ENCODE measurements around the gene TPP2. TPM values are rescaled to one million over a fixed set of nuclear protein-coding genes. Genes with fewer than 3 reads are reported as not detected.

Gene TPP2
- total RNA-seq, 1 experiment from 2014 or later, result 31.6 TPM

GRCh38 chr13:102697264-102697663 is 100.5 kb downstream of the TPP2 start:
- POLR2A ChIA-PET, result no interaction called here
- intact Hi-C loops (cut with micrococcal nuclease; ENCODE audit: unreplicated experiment), result no loop called here

GRCh38 chr13:102697929-102698648 is 101.3 kb downstream of the TPP2 start:
- POLR2A ChIA-PET, result no interaction called here
- CTCF ChIA-PET, result no interaction called here

More at GRCh38 chr13:102697264-102697663, 100.5 kb downstream of the TPP2 start:
- H3K4me1 ChIP-seq (ENCODE audit: control insufficient read depth, insufficient read depth, low read length), result no peaks in the 10 kb centered on the region
- no TSS peak for BruUV-seq (replicated peaks)
- H3K4me3 ChIP-seq (ENCODE audit: low read depth in 2 of 2, low read length in 2 of 2), result no peak overlapping the region
- H3K36me3 ChIP-seq (ENCODE audit: control insufficient read depth, insufficient read depth, low read length), result no peaks in the 10 kb centered on the region
- in situ Hi-C loops (cut with HindIII; ENCODE audit: low pct_unique_long_range_greater_than_20kb, low sequenced_read_pairs), result no loop called here
- no peaks in the 10 kb centered on the region for H3K9me3 ChIP-seq (ENCODE audit: control insufficient read depth, insufficient read depth, low read depth, low read length)
- TF ChIP-seq SIN3A (IDR thresholded peaks at IDR 0.05; ENCODE audit: borderline replicate concordance, insufficient read depth, low read depth, low read length), result no peak
- no peak for TF ChIP-seq TCF7L2 (IDR thresholded peaks at IDR 0.05; ENCODE audit: low read depth, low read length)
- no peak for TF ChIP-seq POLR2AphosphoS5 (IDR thresholded peaks at IDR 0.05; ENCODE audit: low read depth, low read length)
- no peak for TF ChIP-seq REST (IDR thresholded peaks at IDR 0.05; ENCODE audit: insufficient read depth in 1 of 2, low read depth in 2 of 2, low read length in 1 of 2)
- no peak for TF ChIP-seq CTCF (IDR thresholded peaks at IDR 0.05)
- no peaks in the 10 kb centered on the region for H3K27me3 ChIP-seq (ENCODE audit: control insufficient read depth, insufficient read depth, low read length)
- CTCF ChIA-PET, result no interaction called here
- no peak for ATAC-seq
- no peak overlapping the region for H3K27ac ChIP-seq (ENCODE audit: low read length)
- no peak for DNase-seq (ENCODE audit: low read depth, low spot score)

More at GRCh38 chr13:102697929-102698648, 101.3 kb downstream of the TPP2 start:
- Histone ChIP-seq H3K9me3 (ENCODE audit: control insufficient read depth, insufficient read depth, low read depth, low read length) (no peaks in the 10 kb centered on the region), H3K27me3 (ENCODE audit: control insufficient read depth, insufficient read depth, low read length) (no peaks in the 10 kb centered on the region), H3K36me3 (ENCODE audit: control insufficient read depth, insufficient read depth, low read length) (no peaks in the 10 kb centered on the region), H3K27ac (ENCODE audit: low read length) (no peak overlapping the region), H3K4me3 (ENCODE audit: low read depth in 2 of 2, low read length in 2 of 2) (no peak overlapping the region), H3K4me1 (ENCODE audit: control insufficient read depth, insufficient read depth, low read length) (no peaks in the 10 kb centered on the region)
- TF ChIP-seq POLR2AphosphoS5 (IDR thresholded peaks at IDR 0.05; ENCODE audit: low read depth, low read length) (no peak), REST (IDR thresholded peaks at IDR 0.05; ENCODE audit: insufficient read depth in 1 of 2, low read depth in 2 of 2, low read length in 1 of 2) (no peak), SIN3A (IDR thresholded peaks at IDR 0.05; ENCODE audit: borderline replicate concordance, insufficient read depth, low read depth, low read length) (no peak), CTCF (IDR thresholded peaks at IDR 0.05) (no peak), TCF7L2 (IDR thresholded peaks at IDR 0.05; ENCODE audit: low read depth, low read length) (no peak)
- in situ Hi-C loops (cut with HindIII; ENCODE audit: low pct_unique_long_range_greater_than_20kb, low sequenced_read_pairs) (no loop called here), intact Hi-C loops (cut with micrococcal nuclease; ENCODE audit: unreplicated experiment) (no loop called here)
- BruUV-seq (replicated peaks), result no TSS peak
- ATAC-seq, result no peak
- no peak for DNase-seq (ENCODE audit: low read depth, low spot score)

Measured in Panc1 (cell line).